H1 (cell line): ENCODE data around the gene FOXK1. TPM values are rescaled to one million over a fixed set of nuclear protein-coding genes. Genes with fewer than 3 reads are reported as not detected.

Experiments used
- CTCF ChIA-PET: fragments of 300-600 bp; sonication (Branson Sonifier 250); formaldehyde crosslinking; loops from one replicate; lab custom pipeline; 2021; ENCODE audit not compliant: partially characterized antibody; lab: Charles Lee
- POLR2A ChIA-PET: fragments of 300-600 bp; sonication (Branson Sonifier 250); formaldehyde crosslinking; loops from one replicate; lab custom pipeline; 2021; ENCODE audit warnings: inconsistent platforms; ENCODE audit not compliant: partially characterized antibody; lab: Charles Lee
- DNase-seq, 2 experiments: peaks; one replicate each; pipeline versions ENCODE4 v3.0.0 to v3.0.0-alpha.2; 2010 to 2022; ENCODE audit warnings: low spot score in 2 of 2, low read depth in 1 of 2, mixed read lengths in 1 of 2
- FAIRE-seq: peaks from 2 replicates; lab custom pipeline; 2011; peaks lifted over from hg19 to GRCh38; lab: Jason Lieb, UNC
- H2AFZ ChIP-seq: 2 replicates; pipeline ENCODE4 v1.8.1; 2012; ENCODE audit warnings: low read length, inconsistent platforms
- H2AK5ac ChIP-seq: 2 replicates; pipeline ENCODE4 v1.6.1; 2013; ENCODE audit warnings: low read depth, low read length
- H2BK120ac ChIP-seq: replicated peaks from 2 replicates; pipeline ENCODE3; 2013; ENCODE audit warnings: low read depth, low read length, inconsistent platforms
- H2BK12ac ChIP-seq: 2 replicates; pipeline ENCODE4 v1.6.1; 2013; ENCODE audit warnings: low read depth, low read length
- H2BK15ac ChIP-seq: 2 replicates; pipeline ENCODE4 v1.6.1; 2013; ENCODE audit warnings: low read length
- H2BK20ac ChIP-seq: 2 replicates; pipeline ENCODE4 v1.6.1; 2013; ENCODE audit warnings: low read length
- H2BK5ac ChIP-seq: 2 replicates; pipeline ENCODE4 v1.6.1; 2013; ENCODE audit warnings: low read depth, low read length
- H3K14ac ChIP-seq: 2 replicates; pipeline ENCODE4 v1.6.1; 2013; ENCODE audit warnings: inconsistent platforms; ENCODE audit not compliant: insufficient read length
- H3K18ac ChIP-seq: 2 replicates; pipeline ENCODE4 v1.6.1; 2013; ENCODE audit warnings: low read length; ENCODE audit errors: extremely low read depth
- H3K23ac ChIP-seq: 2 replicates; pipeline ENCODE4 v1.6.1; 2013; ENCODE audit warnings: inconsistent platforms; ENCODE audit not compliant: insufficient read length
- H3K23me2 ChIP-seq: 2 replicates; pipeline ENCODE4 v1.6.1; 2013; ENCODE audit warnings: low read depth, low read length
- H3K27ac ChIP-seq: 2 replicates; pipeline ENCODE4 v1.6.1; 2011; ENCODE audit warnings: low read depth, low read length, inconsistent platforms
- H3K27me3 ChIP-seq, 4 experiments: replicated peaks in 1 of 4; 1 replicate in 1 of 4; 2 replicates in 3 of 4; pipeline versions ENCODE4 v1.6.1 to v1.8.1; 2011 to 2013; ENCODE audit warnings: low read length in 3 of 4, mild to moderate bottlenecking in 3 of 4, inconsistent platforms in 2 of 4, mixed read lengths in 2 of 4, moderate library complexity in 1 of 4; ENCODE audit not compliant: control insufficient read depth in 3 of 4, insufficient read depth in 3 of 4; ENCODE audit errors: extremely low read depth in 1 of 4
- H3K36me3 ChIP-seq, 4 experiments: 2 replicates each; pipeline versions ENCODE4 v1.6.1 to v1.8.1; 2011 to 2013; ENCODE audit warnings: mild to moderate bottlenecking in 4 of 4, low read length in 3 of 4, moderate library complexity in 2 of 4, control low read depth in 1 of 4, inconsistent platforms in 1 of 4; ENCODE audit not compliant: insufficient read depth in 4 of 4, control insufficient read depth in 2 of 4
- H3K4ac ChIP-seq: replicated peaks from 2 replicates; pipeline ENCODE3; 2013; ENCODE audit warnings: low read length, low read depth, mixed read lengths, inconsistent platforms; ENCODE audit not compliant: insufficient read length
- H3K4me1 ChIP-seq, 4 experiments: replicated peaks in 1 of 4; 1 replicate in 1 of 4; 2 replicates in 3 of 4; pipeline versions ENCODE4 v1.6.1 to v1.8.1; 2011 to 2013; ENCODE audit warnings: low read length in 3 of 4, inconsistent platforms in 2 of 4, mixed read lengths in 1 of 4; ENCODE audit not compliant: insufficient read depth in 4 of 4, control insufficient read depth in 3 of 4
- H3K4me2 ChIP-seq, 2 experiments: 2 replicates each; pipeline versions ENCODE4 v1.6.1 to v1.8.1; 2011 to 2013; ENCODE audit warnings: low read depth in 2 of 2, low read length in 2 of 2, control low read depth in 1 of 2, inconsistent platforms in 1 of 2, mild to moderate bottlenecking in 1 of 2; ENCODE audit not compliant: insufficient read depth in 1 of 2
- H3K4me3 ChIP-seq, 4 experiments: fragments of 200-600, 300-600 bp in 1 of 4; sonication (generic), shearing (Covaris generic), sonication (Bioruptor Twin) in 1 of 4; 2 replicates each; pipeline versions ENCODE4 v1.5.1 to v1.8.1; 2011 to 2016; ENCODE audit warnings: low read length in 4 of 4, low read depth in 3 of 4, control low read depth in 2 of 4, inconsistent platforms in 2 of 4, mild to moderate bottlenecking in 2 of 4, mixed read lengths in 1 of 4, moderate library complexity in 1 of 4; ENCODE audit not compliant: insufficient read depth in 2 of 4; ENCODE audit errors: extremely low read depth in 1 of 4
- H3K56ac ChIP-seq: replicated peaks from 2 replicates; pipeline ENCODE3; 2013; ENCODE audit warnings: low read depth, mild to moderate bottlenecking, mixed read lengths, low read length, inconsistent platforms; ENCODE audit not compliant: insufficient read length
- H3K79me1 ChIP-seq: 2 replicates; pipeline ENCODE4 v1.6.1; 2013; ENCODE audit warnings: low read depth, low read length, control low read depth
- H3K79me2 ChIP-seq, 2 experiments: 2 replicates each; pipeline versions ENCODE4 v1.6.1 to v1.8.1; 2012 to 2013; ENCODE audit warnings: low read length in 2 of 2, mild to moderate bottlenecking in 2 of 2, inconsistent platforms in 1 of 2; ENCODE audit not compliant: insufficient read depth in 2 of 2, control insufficient read depth in 1 of 2
- H3K9ac ChIP-seq, 4 experiments: replicated peaks in 1 of 4; 1 replicate in 1 of 4; 2 replicates in 3 of 4; pipeline versions ENCODE4 v1.6.1 to v1.8.1; 2011 to 2013; ENCODE audit warnings: low read depth in 3 of 4, low read length in 3 of 4, control low read depth in 2 of 4, mild to moderate bottlenecking in 2 of 4, moderate library complexity in 2 of 4, inconsistent platforms in 1 of 4; ENCODE audit errors: extremely low read depth in 1 of 4
- H3K9me3 ChIP-seq, 2 experiments: 2 replicates each; pipeline versions ENCODE4 v1.6.1 to v1.8.1; 2012 to 2013; ENCODE audit warnings: mild to moderate bottlenecking in 2 of 2, moderate library complexity in 2 of 2, control low read depth in 1 of 2, inconsistent platforms in 1 of 2, low read depth in 1 of 2, low read length in 1 of 2, mixed read lengths in 1 of 2; ENCODE audit not compliant: insufficient read depth in 2 of 2
- H4K20me1 ChIP-seq, 2 experiments: replicated peaks in 1 of 2; 2 replicates each; pipeline versions ENCODE3 to v1.8.1; 2011 to 2013; ENCODE audit warnings: inconsistent platforms in 2 of 2, low read length in 2 of 2, mild to moderate bottlenecking in 1 of 2; ENCODE audit not compliant: insufficient read depth in 2 of 2, control insufficient read depth in 1 of 2
- H4K5ac ChIP-seq: 2 replicates; pipeline ENCODE4 v1.6.1; 2013; ENCODE audit warnings: low read length, low read depth, mixed read lengths, inconsistent platforms; ENCODE audit not compliant: insufficient read length
- H4K8ac ChIP-seq: 2 replicates; pipeline ENCODE4 v1.8.0; 2013; ENCODE audit warnings: mild to moderate bottlenecking, moderate library complexity, low read length, inconsistent platforms; ENCODE audit not compliant: insufficient read depth; ENCODE audit errors: extremely low read depth
- H4K91ac ChIP-seq: replicated peaks from 2 replicates; pipeline ENCODE3; 2013; ENCODE audit warnings: low read length, mixed read lengths, inconsistent platforms; ENCODE audit not compliant: insufficient read length
- BACH1 ChIP-seq: IDR thresholded peaks from 2 replicates; pipeline ENCODE4 v1.6.1; 2012; ENCODE audit warnings: low read length, improper control_type of control experiment
- CBX5 ChIP-seq: fragments of 300-800, 300-1000 bp; sonication (generic); IDR thresholded peaks from 2 replicates; pipeline ENCODE4 v1.7.1; 2016; ENCODE audit warnings: antibody characterized with exemption, low read length, low read depth
- EGR1 ChIP-seq: IDR thresholded peaks from 2 replicates; pipeline ENCODE4 v1.6.1; 2011; ENCODE audit warnings: low read depth, low read length, borderline replicate concordance
- WGBS, 2 experiments: shearing (Covaris generic) in 1 of 2; methylation state at CpG; one replicate each; pipeline versions ENCODE4 v1.1.6 to v1.1.7; 2013 to 2015; ENCODE audit warnings: low lambda C conversion rate in 2 of 2, mixed read lengths in 2 of 2, inconsistent platforms in 1 of 2, low coverage in 1 of 2, missing lambda C conversion rate in 1 of 2; ENCODE audit not compliant: insufficient replicate concordance in 2 of 2, insufficient coverage in 1 of 2, insufficient read length in 1 of 2; ENCODE audit errors: extremely low coverage in 1 of 2, missing lambda C conversion rate in 1 of 2; 5-methylcytosine and 5-hydroxymethylcytosine counted together
- polyA plus RNA-seq, 7 experiments: library from polyadenylated mRNA; depleted of rRNA in 3 of 7; stranded (reverse) in 5 of 7; unstranded in 2 of 7; fragments of >200 nt in 5 of 7; fragments of 200-250 nt in 2 of 7; gene quantifications; 1 replicate in 5 of 7; 2 replicates in 1 of 7; 4 replicates in 1 of 7; pipeline versions ENCODE4 v1.2.1 to v1.2.3, GENCODE V29; 2011 to 2013; ENCODE audit warnings: missing spikeins in 2 of 7, mixed read lengths in 2 of 7
- total RNA-seq: library from RNA; stranded (reverse); fragmentation: NEBNext Ultra II Directional; extraction: Animal tissue kit (Norgen Biotek cat#: 25700); gene quantifications from 2 replicates; pipeline ENCODE4 v1.2.1, GENCODE V29; 2021
- TF ChIP-seq, protein P1 (sequence below): IDR thresholded peaks from 2 replicates; pipeline ENCODE4 v1.6.1; 2012; ENCODE audit warnings: inconsistent platforms

The FOXK1 gene
- total and polyA plus RNA-seq, 2 of the 8 experiments (the other 6 are each of a cell fraction or from before 2014, with no cell fraction given) = 2.0 to 8.5 TPM

DNA sequence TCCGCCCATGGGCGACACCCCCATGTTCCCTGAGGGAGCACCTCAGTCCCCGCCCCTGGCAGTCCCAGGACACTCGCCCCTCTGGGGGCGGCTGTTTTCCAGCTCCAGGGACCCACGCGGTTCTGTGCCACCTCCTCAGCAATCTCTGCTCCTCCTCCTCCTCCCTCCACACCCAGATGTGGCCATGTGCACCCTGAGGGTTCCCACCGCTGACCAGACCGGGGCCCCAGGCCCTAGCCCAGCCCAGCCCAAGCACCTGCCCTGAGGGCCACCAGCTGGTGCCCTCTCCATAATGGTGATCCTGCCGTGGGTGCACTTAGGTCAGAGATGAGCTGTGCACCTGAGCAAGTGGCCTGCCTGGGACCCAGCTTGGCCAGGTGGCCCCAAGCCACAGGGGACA lies 118.4 kb downstream of the FOXK1 start:
- Histone ChIP-seq H2BK120ac (no peak overlapping the region), H3K14ac (no peak overlapping the region), H4K5ac (no peak overlapping the region), H2AFZ (no peak overlapping the region), H2BK12ac (no peak overlapping the region), H4K91ac (no peak overlapping the region), H3K56ac (no peak overlapping the region), H4K8ac (no peak overlapping the region), H3K79me2 (no peaks in the 10 kb centered on the region), H3K27ac (no peak overlapping the region), H2AK5ac (no peak overlapping the region), H3K18ac (no peak overlapping the region), H3K4me3 (no peak overlapping the region), H3K79me1 (no peaks in the 10 kb centered on the region), H3K23me2 (no peaks in the 10 kb centered on the region), H2BK15ac (no peak overlapping the region), H3K9ac (no peak overlapping the region), H3K9me3 (no peaks in the 10 kb centered on the region), H3K4me2 (no peak overlapping the region), H2BK5ac (peak overlapping the region; percentile 44; the same call in 1 of the 2 replicates), H3K4ac (no peak overlapping the region), H4K20me1 (no peaks in the 10 kb centered on the region), H2BK20ac (no peak overlapping the region), H3K23ac (no peak overlapping the region), H3K27me3 (no peaks in the 10 kb centered on the region), H3K4me1 (peaks cover 0 to 7% (median 0%) of the 10 kb centered on the region in 4 experiments; a peak in 1 of 7 replicates), H3K36me3 (no peaks in the 10 kb centered on the region)
- no peak for DNase-seq
- no peak for TF ChIP-seq CBX5
- TF ChIP-seq BACH1 = no peak
- TF ChIP-seq EGR1 = no peak
- TF ChIP-seq, protein P1, sequence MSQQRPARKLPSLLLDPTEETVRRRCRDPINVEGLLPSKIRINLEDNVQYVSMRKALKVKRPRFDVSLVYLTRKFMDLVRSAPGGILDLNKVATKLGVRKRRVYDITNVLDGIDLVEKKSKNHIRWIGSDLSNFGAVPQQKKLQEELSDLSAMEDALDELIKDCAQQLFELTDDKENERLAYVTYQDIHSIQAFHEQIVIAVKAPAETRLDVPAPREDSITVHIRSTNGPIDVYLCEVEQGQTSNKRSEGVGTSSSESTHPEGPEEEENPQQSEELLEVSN = no peak
- WGBS, 2 experiments = 91% methylated on average over 9 of the region's 10 CpGs; no CpG with 5 or more reads in 1 of the 2 experiments
- FAIRE-seq = no peak
- POLR2A ChIA-PET = interaction anchor here (1.0 to 1.8 kb wide), 3 partner anchors 8 to 17 kb away, joined by 3 to 7 read pairs (median 4); no protein-coding TSS in a partner anchor
- CTCF ChIA-PET = interaction anchor here (0.8 to 8.0 kb wide), 7 partner anchors 9 to 285 kb away, joined by 3 to 65 read pairs (median 6); partner anchors contain the start of gene RADIL
